Stimulated activated CD8-positive, alpha-beta memory T cell treated with anti-CD3 and anti-CD28 coated beads, Interleukin-15, amount 100 ng/mL, for 24 hours (primary cell): ENCODE results near the gene PNMA3.
A peak's percentile ranks its signal among the peaks of the same experiment; 100 is the strongest.
"Not testable (repeated sequence)": the region's sequence is repeated elsewhere in the genome, so short reads cannot be mapped to it uniquely, and the experiment has no call there.

Source experiments
- DNase-seq: peaks from one replicate; pipeline ENCODE4 v3.0.0-alpha.2; 2020; ENCODE audit warnings: low read depth

The PNMA3 gene, protein sequence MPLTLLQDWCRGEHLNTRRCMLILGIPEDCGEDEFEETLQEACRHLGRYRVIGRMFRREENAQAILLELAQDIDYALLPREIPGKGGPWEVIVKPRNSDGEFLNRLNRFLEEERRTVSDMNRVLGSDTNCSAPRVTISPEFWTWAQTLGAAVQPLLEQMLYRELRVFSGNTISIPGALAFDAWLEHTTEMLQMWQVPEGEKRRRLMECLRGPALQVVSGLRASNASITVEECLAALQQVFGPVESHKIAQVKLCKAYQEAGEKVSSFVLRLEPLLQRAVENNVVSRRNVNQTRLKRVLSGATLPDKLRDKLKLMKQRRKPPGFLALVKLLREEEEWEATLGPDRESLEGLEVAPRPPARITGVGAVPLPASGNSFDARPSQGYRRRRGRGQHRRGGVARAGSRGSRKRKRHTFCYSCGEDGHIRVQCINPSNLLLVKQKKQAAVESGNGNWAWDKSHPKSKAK

DNA sequence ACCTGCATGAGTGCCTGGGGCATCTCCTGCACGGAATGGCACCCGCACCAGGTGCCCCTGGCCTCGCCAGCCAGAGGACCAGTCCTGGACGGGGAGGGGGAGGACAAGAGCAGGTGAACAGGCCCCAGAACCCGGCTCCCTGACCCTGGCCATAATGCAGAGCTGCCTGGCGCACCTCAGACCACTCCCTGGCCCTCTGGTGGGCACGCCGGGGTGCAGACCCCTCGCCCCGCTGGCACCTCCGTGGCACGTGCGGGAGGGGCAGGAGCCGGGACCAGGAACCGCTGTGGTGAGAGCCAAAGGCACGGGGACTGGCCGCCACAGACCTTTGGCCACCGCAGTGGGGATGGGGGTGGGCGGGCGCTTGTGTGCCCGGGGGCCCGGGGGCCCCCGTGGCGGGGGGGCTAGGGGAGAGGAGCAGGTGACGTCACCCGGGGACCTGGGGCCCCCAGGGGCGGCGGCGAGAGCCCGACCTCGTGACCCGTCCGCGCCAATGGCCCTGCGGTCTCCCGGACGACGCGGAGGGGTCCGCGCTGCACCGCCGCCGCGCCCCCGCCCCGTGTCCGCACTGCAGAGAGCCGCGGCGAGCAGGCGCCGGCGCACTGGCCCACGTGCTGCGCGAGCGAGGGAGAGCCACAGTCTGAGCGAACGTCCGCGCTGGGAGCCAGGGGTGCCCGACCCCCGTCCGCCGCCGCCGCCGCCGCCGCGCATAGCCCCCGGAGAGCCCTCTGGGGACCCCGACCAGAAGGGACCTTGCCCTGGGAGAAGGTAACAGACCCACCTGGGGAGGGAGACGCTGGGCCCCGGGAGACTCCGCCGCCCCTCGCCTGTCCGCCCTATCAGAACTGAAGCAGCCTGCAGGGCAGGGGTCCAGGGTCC lies at the start of gene PNMA3:
TSS of gene PNMA3 (plus strand) at position 600 of the 879 bp plus-strand sequence. CDS start 586 bp downstream, outside the sequence.
- no peak for DNase-seq

DNA sequence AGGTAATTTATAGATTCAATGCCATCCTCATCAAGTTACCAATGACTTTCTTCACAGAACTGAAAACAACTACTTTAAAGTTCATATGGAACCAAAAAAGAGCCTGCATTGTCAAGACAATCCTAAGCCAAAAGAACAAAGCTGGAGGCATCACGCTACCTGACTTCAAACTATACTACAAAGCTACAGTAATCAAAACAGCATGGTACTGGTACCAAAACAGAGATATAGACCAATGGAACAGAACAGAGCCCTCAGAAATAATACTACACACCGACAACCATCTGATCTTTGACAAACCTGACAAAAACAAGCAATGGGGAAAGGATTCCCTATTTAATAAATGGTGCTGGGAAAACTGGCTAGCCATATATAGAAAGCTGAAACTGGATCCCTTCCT lies 39.1 kb upstream of the PNMA3 start:
- not testable (repeated sequence) for DNase-seq

DNA sequence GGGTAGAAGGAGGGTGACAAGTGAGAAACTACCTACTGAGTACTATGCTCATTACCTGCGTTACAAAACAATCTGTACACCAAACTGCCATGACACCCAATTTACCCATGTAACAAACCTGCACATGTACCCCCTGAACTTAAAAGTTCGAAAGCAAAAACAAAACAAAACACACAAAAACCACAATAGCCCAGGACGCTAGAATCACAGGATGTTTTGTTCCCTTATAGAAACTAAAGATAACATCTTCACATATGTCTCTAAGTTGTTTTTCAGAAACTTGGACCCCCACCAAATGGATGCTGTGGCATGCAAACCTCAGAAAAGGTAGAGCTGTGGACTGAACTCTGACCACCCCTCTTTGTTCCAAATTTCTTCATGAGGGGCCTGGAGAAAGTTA lies 37.1 kb upstream of the PNMA3 start:
- no peak for DNase-seq

DNA sequence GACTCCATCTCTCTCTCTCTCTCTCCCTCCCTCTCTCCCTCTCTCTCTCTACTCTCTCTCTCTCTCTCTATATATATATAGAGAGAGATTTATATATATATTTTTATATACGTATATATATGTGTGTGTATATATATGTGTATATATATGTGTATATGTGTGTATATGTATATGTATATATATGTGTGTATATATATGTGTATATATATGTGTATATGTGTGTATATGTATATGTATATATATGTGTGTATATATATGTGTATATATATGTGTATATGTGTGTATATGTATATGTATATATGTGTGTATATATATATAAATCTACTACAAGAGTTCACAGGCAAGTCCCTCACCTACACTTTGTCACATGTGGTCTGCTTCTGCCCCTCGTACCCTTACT lies 29.8 kb upstream of the PNMA3 start:
- DNase-seq: not testable (repeated sequence)

DNA sequence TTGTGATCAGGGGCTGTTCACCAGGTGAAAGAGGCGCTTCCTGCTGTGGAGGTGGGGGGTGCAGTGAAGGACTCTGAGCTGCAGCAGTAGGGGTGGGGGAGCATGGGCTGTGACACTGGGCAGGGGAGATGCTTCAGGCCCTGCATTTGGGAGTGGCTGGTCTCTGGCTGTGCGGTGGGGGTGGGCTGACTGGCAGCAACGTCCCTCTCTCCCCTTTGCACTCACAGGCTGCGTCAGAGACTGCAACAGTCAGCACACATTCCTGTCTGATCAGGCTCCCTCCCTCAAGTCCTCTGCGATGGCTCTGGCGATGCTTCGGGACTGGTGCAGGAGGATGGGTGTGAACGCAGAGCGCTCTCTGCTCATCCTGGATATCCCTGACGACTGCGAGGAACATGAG lies 27.8 kb upstream of the PNMA3 start:
- DNase-seq: not testable (repeated sequence)

DNA sequence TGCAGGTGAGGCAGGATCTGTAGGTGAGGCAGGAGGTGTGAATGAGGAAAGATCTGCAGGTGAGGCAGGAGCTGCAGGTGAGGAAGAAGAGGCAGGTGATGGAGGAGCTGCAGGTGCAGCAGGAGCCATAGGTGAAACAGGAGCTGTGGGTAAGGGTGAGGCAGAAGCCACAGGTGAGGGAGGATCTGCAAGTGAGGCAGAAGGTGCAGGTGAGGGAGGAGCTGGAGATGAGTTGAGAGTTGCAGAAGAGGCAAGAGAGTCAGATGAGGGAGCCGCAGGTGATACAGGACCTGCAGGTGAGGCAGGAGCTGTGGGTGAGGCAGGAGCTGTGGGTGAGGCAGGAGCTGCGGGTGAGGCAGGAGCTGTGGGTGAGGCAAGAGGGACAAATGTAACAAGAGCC lies 27.1 kb upstream of the PNMA3 start:
- DNase-seq: no peak

DNA sequence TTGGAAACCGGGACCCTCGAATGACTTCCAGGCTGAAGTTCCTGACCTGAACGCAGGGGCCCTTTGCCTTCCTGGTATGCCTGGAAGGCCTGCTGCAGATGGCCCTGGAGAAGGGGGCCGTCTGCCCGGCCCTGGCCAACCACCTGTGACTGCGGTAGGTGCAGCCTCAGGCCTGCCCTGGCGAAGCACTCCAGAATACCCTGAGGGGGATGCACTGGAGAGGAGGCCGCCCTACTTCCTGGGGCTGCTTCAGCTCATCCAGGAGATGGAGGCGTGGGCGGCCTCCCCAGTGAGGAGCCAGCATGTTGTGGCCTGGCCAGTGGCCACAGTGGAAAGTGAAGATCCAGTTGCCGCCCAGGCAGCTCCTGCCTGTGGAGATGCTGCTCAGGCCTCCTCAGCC lies 26.4 kb upstream of the PNMA3 start:
- DNase-seq: no peak

DNA sequence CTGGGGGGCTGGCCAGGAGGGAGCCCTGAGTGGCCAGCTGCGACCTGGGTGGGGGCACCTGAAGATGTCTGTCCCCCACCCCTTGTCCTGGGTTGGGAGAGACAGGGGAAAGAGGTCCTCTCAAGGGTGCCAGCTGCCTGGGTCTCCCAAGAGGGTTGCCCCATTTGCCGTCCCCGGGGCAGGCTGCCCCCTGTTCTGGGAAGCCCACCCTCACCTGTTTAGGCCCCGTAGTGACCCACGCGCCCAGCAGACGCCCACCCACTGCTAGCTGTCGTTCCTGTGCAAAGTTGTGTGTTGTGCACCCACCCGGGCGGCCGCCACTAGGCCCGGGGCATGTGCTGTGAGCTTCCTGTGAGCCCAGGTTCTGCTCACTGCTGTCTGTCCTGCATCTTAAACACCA lies 25.5 kb upstream of the PNMA3 start:
- no peak for DNase-seq

DNA sequence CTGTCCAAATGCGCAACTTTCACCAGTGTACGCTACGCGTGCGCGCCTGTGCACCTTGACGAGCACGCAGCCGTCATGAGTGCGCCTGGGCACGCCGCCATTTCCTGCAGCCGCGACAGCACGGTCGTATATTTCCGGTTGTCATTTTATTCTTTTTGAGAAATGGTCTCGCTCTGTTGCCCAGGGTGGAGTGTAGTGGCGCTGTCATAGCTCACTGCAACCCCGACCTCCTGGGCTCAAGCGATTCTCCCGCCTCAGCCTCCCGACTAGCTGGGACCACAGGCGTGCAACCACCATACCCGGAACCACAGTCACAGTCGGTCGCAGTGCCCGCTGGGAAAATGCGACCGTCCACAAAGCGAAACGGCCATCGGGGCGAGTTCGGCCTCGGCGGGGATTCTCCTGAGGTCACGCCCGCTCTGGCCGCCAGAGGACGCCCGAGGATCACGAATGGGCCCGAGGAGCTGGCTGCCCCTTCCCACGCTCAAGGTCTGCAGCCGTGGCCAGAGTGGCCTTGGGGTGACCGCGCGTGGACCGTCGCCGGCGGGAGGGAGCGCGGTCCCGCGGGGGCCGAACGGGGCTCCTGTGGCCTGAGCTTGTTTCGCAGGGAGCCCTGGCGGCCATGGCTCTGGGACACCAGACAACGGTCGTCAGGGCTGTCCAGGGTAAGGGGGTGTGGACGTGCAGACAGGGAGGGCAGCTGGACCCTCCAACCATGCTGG lies 23.7 kb upstream of the PNMA3 start:
- DNase-seq: peak; percentile 29

DNA sequence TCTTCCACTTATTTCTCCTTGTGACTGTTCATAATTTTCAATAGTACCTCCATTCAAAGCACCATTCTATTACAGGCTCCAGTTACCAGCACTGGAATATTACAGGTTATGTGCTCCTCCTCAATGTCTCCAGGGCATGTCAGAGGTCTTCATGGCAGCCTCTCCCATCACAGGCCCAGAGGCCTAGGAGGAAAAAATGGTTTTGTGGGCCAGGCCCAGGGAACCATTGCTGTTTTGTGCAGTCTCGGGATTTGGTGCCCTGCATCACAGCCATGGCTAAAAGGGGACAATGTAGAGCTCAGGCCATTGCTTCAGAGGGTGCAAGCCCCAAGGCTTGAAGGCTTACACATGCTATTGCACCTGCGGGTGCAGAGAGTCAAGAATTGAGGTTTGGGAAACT lies 7.2 kb upstream of the PNMA3 start:
- no peak for DNase-seq

DNA sequence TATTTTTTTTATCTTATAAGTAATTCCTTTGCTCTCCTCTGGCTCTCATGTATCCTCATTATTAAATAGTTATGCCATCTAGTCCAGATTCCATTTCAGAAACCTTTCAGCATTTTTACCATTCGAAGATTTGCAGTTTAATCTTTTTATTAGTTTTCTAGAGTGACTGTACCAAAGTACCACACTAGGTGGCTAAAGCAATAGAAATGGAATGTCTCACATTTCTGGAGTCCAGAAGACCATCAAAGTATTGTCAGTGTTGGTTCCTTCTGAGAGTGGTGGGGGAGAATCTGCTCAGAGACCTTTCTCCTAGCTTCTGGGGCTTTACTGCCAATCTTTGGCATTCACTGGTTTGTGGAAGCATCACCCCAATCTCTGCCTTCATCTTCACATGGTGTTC lies 3.7 kb upstream of the PNMA3 start:
- DNase-seq: no peak

DNA sequence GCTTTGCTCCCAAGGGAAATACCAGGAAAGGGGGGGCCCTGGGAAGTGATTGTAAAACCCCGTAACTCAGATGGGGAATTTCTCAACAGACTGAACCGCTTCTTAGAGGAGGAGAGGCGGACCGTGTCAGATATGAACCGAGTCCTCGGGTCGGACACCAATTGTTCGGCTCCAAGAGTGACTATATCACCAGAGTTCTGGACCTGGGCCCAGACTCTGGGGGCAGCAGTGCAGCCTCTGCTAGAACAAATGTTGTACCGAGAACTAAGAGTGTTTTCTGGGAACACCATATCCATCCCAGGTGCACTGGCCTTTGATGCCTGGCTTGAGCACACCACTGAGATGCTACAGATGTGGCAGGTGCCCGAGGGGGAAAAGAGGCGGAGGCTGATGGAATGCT lies 1.0 kb downstream of the PNMA3 start:
- no peak for DNase-seq

DNA sequence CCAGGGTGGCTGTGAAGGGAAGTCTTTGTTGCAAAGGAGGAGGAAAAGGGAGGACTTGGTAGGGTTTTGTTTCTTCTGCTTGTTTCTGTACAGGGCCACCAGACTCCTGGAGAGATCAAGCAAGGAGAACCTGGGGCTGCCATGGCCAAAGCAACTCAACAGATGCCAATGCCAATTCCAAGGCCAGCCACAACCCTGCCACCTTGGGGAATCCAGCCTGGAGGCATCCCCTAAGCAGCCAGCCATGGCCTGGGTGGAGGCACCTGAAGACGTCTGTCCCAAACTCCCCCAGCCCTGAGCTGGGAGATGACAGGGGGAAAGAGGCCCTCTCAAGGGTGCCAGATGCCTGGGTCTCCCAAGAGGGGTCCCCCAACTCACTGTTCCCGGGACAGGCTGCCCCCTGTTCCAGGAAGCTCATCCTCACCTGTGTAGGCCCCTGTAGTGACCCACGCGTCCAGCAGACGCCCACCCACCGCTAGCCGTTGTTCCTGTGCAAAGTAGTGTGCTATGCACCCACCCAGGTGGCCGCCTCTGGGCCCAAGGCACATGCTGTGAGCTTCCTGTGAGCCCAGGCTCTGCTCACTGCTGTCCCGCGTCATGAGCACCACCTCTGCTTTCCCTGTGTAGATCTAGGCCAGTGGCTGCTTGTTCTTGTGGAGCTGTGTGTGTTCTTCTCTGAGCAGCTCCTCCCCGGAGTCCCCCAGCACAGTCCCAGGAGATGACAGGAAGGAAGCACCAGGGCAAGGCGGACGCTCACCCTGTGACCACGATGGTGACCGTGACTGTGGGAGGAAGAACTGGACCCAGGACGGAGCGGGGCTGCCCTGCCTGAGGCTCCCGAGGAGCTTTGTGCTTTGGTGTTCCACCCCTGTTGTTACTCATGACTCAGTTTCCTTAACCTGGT lies 3.2 kb downstream of the PNMA3 start:
- DNase-seq: no peak

DNA sequence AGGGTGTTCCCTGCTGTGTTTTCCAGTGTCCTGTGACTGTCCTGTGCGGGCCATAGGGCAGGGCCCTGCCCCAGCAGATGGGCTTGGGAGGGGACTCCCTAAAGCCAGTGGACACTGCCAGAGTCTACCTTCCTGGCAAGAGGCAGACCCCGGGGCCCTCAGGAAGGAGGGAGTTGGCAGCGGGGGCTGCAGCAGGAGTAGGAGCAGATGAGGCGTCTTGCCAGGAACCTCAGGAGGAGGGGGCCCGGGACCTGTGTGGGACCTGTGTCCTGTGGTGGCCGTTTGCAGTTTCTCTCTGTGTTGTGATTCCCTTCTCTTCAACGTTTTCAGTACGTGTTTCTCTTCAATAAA lies 3.8 kb downstream of the PNMA3 start:
- DNase-seq: no peak

DNA sequence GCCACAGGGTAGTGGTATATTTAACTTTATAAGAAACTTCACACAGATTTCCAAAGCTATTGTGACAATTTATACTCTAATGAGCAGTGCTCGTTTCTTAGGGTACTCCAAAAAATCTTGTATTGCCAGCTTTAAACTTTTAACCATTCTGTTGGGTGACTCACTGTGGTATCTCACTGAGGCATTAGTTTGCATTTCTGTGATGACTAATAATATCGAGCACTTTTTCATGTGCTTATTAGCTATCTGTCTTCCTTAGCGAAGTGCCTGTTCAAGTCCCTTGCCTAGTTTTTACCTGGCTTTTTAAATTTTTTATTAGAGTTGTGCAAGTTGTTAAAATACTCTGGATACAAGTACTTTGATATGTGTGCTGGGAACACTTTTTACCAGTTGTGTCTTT lies 5.5 kb downstream of the PNMA3 start:
- no peak for DNase-seq

DNA sequence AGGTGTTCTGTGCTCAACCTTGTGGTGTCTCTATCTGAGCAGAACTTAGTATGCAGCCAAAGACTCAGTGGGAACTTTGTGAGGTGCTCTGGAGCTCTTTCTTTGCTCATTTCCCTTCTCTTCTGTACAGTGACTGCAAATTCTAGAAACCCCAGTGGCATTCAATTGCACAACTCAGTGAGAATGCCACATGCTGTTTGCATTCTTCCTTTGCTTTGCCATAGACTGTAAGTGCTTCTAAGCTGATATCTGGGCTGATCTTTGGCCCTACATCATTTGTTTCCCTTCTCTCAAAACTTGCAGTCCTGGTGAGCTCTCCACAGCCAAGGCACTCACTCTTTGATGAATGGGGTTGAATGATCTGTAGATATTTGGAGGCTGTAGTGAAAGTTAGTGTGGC lies 7.0 kb downstream of the PNMA3 start:
- DNase-seq: no peak

DNA sequence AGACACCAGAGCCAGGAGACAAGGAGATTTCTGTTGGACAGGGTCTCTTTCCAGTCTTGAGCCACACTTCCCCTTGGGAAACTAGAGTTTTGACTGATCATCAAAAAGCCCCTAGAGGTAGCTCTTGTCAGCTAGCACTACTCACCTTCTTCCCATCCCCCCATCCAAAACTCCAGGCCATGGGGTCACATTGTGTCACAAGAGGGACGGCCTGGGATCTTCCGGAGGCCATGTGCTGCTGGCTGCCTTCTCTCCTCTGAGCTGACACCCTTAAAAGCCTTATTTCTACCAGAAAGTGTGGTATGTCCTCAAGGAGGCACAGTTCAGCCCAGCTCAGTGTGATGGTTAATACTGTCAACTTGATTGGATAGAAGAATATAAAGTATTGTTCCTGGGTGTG lies 7.8 kb downstream of the PNMA3 start:
- DNase-seq: no peak

DNA sequence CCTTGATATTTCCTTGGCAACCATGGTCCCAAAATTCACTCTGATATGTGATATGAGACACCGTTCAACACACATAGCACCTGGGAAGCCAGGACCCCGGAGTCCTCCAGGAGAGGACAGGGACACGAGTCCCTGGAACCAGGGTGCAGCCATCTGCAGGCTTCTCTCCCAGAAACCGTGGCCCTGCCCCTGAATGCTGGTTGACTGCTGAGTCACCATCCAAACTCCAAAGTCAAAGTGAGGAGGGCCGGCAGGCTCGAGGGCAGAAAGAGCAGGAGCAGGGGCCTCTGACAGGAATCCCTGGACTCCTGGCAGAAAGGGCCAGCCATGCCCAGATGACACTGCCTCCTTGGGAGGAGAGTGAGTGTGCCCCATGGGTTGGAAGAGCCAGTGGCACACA lies 9.1 kb downstream of the PNMA3 start:
- no peak for DNase-seq

DNA sequence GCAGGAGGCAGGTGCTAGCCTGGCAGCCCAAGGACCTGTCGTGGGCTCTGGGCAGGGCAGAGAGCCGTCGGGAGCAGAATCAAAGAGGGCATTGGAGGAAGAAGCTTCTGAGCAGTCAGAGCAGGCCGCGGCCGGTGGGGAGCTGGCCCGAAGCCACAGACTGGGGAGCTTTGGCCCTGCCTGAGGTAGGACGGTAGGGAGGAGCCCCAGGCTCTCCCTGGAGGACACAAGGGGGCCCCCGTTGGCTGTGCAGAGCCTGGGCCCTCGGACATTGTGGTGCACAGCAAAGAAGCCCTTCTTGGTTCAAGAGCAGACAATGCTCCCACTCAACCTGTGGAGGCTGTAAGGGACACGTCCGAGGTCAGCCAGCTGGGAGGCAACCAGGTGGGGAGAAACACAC lies 10.1 kb downstream of the PNMA3 start:
- DNase-seq: not testable (repeated sequence)

DNA sequence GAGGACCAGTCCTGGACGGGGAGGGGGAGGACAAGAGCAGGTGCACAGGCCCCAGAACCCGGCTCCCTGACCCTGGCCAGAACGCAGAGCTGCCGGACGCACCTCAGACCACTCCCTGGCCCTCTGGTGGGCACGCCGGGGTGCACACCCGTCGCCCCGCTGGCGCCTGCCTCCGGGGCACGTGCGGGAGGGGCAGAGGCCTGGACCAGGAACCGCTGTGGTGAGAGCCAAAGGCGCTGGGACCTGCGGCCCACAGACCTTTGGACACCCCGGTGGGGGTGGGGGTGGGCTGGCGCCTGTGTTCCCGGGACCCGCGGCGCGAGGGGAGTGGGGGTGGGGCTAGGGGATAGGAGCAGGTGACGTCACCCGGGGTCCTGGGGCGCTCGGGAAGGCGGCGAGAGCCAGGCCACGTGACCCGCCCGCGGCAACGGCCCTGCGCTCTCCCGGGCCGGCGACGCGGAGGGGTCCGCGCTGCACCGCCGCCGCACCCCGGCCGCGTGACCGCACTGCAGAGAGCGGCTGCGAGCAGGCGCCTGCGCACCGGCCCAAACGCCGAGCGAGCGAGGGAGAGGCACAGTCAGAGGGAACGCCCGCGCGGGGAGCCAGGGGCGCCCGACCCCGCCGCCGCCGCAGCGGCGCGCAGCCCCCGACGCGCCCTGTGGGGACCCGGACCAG lies 15.8 kb downstream of the PNMA3 start, which contains the start of gene PNMA6A:
TSS of gene PNMA6A (plus strand) at position 546 of the 675 bp plus-strand sequence. CDS start 609 bp downstream, outside the sequence.
- DNase-seq: not testable (repeated sequence)

DNA sequence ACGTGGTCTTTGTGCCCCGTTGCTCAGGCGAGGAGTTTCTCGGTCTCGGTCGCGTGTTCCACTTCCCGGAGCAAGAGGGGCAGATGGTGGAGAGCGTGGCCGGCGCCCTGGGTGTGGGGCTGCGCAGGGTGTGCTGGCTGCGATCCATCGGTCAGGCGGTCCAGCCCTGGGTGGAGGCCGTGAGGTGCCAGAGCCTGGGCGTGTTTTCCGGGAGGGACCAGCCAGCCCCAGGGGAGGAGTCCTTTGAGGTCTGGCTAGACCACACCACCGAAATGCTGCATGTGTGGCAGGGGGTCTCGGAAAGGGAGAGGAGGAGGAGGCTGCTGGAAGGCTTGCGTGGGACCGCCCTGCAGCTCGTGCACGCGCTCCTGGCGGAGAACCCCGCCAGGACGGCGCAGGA lies 17.1 kb downstream of the PNMA3 start:
- not testable (repeated sequence) for DNase-seq
